Activated naive CD8-positive, alpha-beta T cell (primary cell): ENCODE measurements around the gene TTF1.

Source experiments
- H3K27ac Mint-ChIP-seq: one replicate; pipeline ENCODE4 v1.8.0; 2021; ENCODE audit warnings: mixed read lengths
- H3K27me3 Mint-ChIP-seq: one replicate; pipeline ENCODE4 v1.8.0; 2021; ENCODE audit warnings: mixed read lengths
- H3K36me3 Mint-ChIP-seq: one replicate; pipeline ENCODE4 v1.8.0; 2021; ENCODE audit warnings: mixed read lengths
- H3K4me1 Mint-ChIP-seq: one replicate; pipeline ENCODE4 v1.8.0; 2021; ENCODE audit warnings: low read depth, mixed read lengths
- H3K4me3 Mint-ChIP-seq: one replicate; pipeline ENCODE4 v1.8.0; 2021; ENCODE audit warnings: mild to moderate bottlenecking, mixed read lengths
- H3K9me3 Mint-ChIP-seq: one replicate; pipeline ENCODE4 v1.8.0; 2021; ENCODE audit warnings: low read depth, mixed read lengths

Gene TTF1

DNA sequence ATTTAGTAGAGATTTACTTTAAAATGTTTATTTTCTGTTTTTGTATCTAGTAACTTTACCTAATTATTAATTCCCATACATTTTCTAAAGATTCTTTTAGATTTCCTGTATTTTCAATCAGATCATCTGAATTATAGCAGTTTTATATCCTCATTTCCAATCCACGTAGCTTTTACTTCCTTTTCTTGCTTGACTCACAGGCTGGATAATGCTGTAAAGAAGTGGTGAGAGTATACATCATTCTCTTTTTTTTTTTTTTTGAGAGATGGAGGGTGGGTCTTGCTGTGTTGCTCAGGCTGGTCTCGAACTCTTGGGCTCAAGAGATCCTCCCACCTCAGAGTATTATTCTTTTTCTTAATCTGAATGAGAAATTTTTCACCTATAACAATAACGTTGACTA, 40.7 kb downstream of the TTF1 start:
- H3K27ac Mint-ChIP-seq, result no peak overlapping the region
- no peaks in the 10 kb centered on the region for H3K9me3 Mint-ChIP-seq
- no peaks in the 10 kb centered on the region for H3K27me3 Mint-ChIP-seq
- H3K4me3 Mint-ChIP-seq, result no peak overlapping the region
- H3K4me1 Mint-ChIP-seq, result no peaks in the 10 kb centered on the region
- H3K36me3 Mint-ChIP-seq, result no peaks in the 10 kb centered on the region

DNA sequence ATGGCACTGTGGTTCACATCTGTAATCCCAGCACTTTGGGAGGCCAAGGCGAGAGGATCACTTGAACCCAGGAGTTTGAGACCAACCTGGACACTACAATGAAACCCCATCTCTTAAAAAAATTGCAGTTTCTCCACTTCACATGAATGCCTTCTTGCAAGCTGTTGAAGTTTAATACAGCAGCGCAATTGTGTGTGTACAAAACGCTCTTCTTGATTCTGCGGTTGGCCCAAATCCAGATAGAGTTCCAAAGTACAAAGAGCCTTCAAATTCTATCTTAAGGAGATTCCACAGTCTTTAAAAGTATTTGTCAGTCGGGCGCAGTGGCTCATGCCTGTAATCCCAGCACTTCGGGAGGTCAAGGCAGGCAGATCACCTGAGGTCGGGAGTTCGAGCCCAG, 42.6 kb downstream of the TTF1 start:
- H3K27me3 Mint-ChIP-seq, result no peaks in the 10 kb centered on the region
- no peaks in the 10 kb centered on the region for H3K4me1 Mint-ChIP-seq
- H3K4me3 Mint-ChIP-seq, result no peak overlapping the region
- no peaks in the 10 kb centered on the region for H3K36me3 Mint-ChIP-seq
- no peaks in the 10 kb centered on the region for H3K9me3 Mint-ChIP-seq
- no peak overlapping the region for H3K27ac Mint-ChIP-seq

DNA sequence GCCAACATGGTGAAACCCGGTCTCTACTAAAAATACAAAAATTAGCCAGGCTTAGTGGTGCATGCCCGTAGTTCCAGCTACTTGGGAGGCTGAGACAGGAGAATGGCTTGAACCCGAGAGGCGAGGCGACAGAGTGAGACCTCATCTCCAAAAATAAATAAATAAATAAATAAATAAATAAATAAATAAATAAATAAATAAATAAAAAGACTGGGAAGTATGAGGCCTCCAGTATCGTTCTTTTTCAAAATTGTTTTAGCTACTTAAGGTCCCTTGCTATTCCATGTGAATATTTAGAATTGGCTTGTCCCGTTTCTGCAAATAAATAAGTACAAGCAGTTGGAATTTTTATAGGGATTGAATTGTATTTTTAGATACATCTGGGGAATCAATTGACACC, 48.9 kb downstream of the TTF1 start:
- Mint-ChIP-seq H3K36me3 (peaks cover 8% of the 10 kb centered on the region), H3K9me3 (no peaks in the 10 kb centered on the region), H3K4me3 (no peak overlapping the region), H3K27ac (no peak overlapping the region), H3K4me1 (peaks cover 17% of the 10 kb centered on the region), H3K27me3 (no peaks in the 10 kb centered on the region)

DNA sequence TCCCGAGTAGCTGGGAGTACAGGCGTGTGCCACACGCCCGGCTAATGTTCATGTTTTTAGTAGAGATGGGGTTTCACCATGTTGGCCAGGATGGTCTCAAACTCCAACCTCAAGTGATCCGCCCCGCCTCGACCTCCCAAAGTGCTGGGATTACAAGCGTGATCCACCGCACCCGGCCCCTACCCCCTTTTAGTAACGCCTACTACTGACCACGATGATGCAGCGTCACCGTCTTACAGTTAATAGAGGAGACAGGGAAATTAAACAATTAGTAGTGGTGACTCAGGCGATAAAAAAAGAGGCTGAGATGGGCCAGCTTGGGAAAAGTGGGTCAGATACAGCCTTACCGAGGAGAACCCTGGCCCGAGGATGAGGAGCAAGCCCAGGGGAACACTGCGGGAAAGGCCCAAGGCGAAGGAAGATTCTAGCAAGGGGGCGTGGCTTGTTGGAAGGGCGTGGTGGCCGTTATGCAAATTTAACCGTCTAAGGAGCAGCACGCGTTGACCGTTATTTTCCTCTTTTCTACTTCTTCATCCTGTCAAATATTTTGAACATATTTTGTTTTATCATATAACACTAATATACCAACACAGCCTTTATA, 50.2 kb downstream of the TTF1 start:
- Mint-ChIP-seq H3K9me3 (no peaks in the 10 kb centered on the region), H3K4me3 (peak overlapping the region; percentile 30), H3K27me3 (no peaks in the 10 kb centered on the region), H3K4me1 (peaks cover 30% of the 10 kb centered on the region), H3K27ac (peak overlapping the region; percentile 58), H3K36me3 (peaks cover 15% of the 10 kb centered on the region)

DNA sequence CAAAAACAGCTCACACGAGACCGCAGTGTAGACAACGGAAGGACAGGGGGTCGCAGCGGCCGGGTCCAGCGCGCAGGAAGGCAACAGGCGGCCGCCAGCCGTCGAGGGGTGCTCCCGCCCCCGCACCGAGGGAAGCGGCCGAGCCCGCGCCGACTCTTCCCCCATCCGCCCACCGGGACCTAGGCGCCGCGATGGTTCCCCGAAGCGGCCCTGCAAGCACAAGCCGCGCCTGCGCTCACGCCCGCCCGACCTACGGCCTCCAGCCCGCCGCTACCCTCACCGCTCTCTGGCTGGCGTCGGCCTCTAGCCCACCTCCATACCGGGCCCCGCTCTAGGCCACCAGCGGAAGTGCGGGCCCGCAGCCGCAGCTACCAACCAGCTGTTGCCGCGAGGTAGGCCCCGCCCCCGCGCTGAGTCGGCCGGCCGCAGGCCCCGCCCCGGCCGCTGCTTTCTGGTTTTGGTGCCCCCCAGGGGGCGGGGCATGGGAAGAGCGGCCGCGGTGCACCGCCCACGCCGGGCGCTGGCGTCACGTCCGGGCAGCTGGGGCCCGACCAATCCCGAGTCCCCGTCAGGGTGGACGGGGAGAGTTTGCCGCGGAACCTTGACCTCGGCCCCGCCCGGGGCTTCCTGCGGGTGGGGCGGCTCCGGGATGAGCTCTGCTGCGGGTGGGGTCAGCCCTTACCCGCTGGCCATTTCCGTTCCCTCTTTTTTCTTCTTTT, 51.8 kb downstream of the TTF1 start, which contains the start of gene SETX:
Gene SETX, minus strand, starts transcription at position 350 of the 719 bp plus-strand sequence. CDS start 5,558 bp downstream, outside the sequence.
- H3K27ac Mint-ChIP-seq, result peak within 1 kb of the TSS; percentile 96
- no peaks in the 10 kb centered on the region for H3K9me3 Mint-ChIP-seq
- H3K4me1 Mint-ChIP-seq, result peaks cover 44% of the 10 kb centered on the region
- H3K36me3 Mint-ChIP-seq, result peaks cover 15% of the 10 kb centered on the region
- H3K27me3 Mint-ChIP-seq, result no peaks in the 10 kb centered on the region
- peak within 1 kb of the TSS; percentile 92 for H3K4me3 Mint-ChIP-seq

DNA sequence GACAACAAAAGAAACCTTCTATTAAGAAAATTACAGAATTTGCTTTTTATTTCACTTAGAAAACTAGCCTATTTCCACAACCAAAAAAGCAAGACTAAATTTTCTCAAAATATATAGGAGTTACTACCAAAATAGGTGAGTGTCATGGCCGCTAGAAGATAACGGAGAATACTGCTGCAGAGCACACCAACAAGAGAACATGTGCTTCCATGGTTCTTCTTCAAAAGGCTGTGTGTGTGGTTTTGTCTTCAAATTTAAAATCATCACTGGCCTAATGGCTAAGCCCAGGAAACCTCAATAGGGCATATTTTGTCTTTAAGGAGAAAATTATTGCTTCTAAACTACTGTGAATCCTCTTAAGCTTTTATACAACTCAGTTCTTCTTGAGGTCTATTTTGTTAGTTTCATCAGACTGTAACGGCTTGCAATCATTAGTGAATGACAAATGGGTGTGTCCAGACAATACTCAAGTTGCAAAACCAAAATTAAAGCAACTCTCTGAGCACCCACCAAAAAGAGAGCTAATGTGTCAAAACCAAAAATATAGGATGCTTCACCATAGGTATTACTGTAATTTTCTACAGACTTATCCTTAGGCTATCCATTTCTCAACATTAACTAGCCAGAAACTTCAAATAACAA, 55.1 kb downstream of the TTF1 start:
- Mint-ChIP-seq H3K9me3 (no peaks in the 10 kb centered on the region), H3K4me1 (peaks cover 60% of the 10 kb centered on the region), H3K4me3 (peak overlapping the region; percentile 92), H3K27ac (peak overlapping the region; percentile 83), H3K27me3 (no peaks in the 10 kb centered on the region), H3K36me3 (peaks cover 19% of the 10 kb centered on the region)

DNA sequence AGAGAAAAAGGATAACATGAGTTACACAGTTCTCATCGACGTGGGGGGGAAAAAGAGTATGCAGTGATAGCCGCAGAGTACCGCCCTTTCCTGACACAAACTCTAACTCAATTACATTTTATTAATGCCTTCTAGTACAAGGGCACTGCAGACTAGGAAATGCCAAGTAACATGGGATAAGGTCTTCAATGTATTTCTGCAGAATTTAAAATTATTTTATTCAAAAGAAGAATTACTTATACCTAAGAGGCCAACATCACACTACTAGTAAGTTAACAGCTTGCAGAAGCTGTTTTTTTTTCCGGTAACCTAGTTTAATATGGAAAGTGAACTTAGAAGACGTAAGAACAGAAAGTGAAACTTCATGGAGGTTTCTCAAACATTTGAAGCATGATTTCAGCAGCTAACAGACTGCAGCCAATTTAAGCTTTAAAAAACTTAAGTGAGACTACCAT, 55.8 kb downstream of the TTF1 start:
- H3K4me3 Mint-ChIP-seq, result peak overlapping the region; percentile 92
- peaks cover 62% of the 10 kb centered on the region for H3K4me1 Mint-ChIP-seq
- peaks cover 19% of the 10 kb centered on the region for H3K36me3 Mint-ChIP-seq
- H3K27ac Mint-ChIP-seq, result peak overlapping the region; percentile 83
- H3K9me3 Mint-ChIP-seq, result no peaks in the 10 kb centered on the region
- H3K27me3 Mint-ChIP-seq, result no peaks in the 10 kb centered on the region

DNA sequence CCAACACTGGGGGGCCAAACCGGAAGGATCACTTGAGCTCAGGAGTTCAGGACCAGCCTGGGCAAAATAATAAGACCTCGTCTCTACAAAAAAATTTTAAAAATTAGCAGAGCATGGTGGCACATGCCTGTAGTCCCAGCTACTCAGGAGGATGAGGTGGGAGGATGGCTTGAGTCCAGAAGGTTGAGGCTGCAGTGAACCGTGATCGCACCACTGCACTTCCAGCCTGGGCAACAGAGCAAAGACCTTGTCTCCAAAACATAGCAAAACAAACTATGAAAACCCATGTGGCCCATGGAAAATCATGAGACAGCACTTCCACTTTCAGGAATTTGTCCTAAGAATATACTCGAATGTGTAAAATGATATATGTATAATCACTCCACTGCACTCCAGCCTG, 58.0 kb downstream of the TTF1 start:
- peak overlapping the region; percentile 90 for H3K27ac Mint-ChIP-seq
- no peaks in the 10 kb centered on the region for H3K9me3 Mint-ChIP-seq
- peak overlapping the region; percentile 17 for H3K4me3 Mint-ChIP-seq
- peaks cover 19% of the 10 kb centered on the region for H3K36me3 Mint-ChIP-seq
- H3K27me3 Mint-ChIP-seq, result no peaks in the 10 kb centered on the region
- H3K4me1 Mint-ChIP-seq, result peaks cover 59% of the 10 kb centered on the region

DNA sequence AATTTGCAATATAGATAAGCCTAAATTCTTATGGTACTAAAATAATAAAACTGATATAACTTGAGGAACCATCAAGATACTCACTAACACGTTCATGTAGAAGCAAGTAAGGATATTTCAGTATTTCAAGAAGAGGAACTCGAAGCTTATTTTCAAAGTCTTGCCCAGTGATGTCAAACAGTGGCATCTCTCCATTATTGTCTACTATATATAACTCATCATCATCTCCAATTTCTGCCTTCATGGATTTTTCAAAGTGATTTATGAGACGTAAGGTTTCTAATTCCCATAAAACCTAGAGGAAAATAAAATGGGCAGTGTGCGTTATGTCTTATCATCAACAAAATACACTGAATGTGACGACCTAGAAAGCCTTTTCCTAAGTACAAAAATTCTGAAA, 60.5 kb downstream of the TTF1 start:
- Mint-ChIP-seq H3K4me1 (peaks cover 37% of the 10 kb centered on the region), H3K9me3 (no peaks in the 10 kb centered on the region), H3K36me3 (peaks cover 12% of the 10 kb centered on the region), H3K27ac (no peak overlapping the region), H3K27me3 (no peaks in the 10 kb centered on the region), H3K4me3 (no peak overlapping the region)

DNA sequence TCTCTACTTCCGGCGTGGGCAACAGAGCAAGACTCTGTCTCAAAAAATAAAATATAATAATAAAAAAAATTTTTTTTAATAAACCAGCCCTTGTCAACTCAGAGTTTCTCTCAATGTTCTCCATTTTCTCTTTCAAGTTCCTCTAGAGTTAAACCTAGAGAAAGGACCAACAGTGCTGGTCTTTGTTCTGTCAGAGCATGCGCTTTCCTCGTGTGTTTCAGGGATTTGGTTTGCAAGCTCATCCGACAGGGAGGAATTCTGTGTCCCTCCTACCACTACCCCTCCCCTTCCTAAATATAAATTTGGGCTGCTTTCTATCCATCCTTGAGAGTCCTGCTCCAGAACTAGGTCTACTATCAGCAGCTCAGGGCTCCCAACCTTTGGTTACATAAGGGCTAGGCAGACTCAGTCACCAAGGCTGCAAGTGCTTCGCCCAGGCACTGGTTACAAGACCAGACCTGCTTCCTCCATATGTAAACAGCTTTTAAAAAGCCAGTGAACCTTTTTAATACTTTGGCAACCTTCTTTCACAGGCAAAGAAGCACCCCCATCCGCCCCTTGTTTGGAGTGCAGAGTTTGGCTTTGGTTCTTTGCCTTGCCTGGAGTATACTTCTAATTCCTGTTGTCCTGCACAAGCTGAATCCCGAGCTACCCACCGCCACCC, 65.3 kb downstream of the TTF1 start:
- no peak overlapping the region for H3K27ac Mint-ChIP-seq
- peaks cover 12% of the 10 kb centered on the region for H3K36me3 Mint-ChIP-seq
- H3K9me3 Mint-ChIP-seq, result no peaks in the 10 kb centered on the region
- H3K4me3 Mint-ChIP-seq, result no peak overlapping the region
- no peaks in the 10 kb centered on the region for H3K27me3 Mint-ChIP-seq
- H3K4me1 Mint-ChIP-seq, result peaks cover 20% of the 10 kb centered on the region

DNA sequence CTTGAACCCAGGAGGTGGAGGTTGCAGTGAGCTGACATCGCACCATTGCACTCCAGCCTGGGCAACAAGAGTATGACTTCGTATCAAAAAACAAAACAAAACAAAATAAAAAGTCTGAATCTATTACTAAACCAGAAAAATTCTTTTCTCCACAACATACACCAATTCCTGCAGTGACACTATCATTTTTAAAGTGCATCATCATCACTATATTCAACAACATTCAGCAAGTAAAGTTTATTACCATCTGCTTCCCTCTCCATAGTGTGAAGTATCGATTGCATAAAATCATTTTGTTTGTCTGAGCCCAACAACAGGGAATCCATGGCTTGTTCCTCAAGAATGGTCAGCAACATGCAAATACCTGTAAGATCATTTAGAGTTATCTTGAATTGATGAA, 72.3 kb downstream of the TTF1 start:
- H3K27ac Mint-ChIP-seq, result no peak overlapping the region
- no peak overlapping the region for H3K4me3 Mint-ChIP-seq
- H3K27me3 Mint-ChIP-seq, result no peaks in the 10 kb centered on the region
- H3K36me3 Mint-ChIP-seq, result peaks cover 30% of the 10 kb centered on the region
- peaks cover 17% of the 10 kb centered on the region for H3K4me1 Mint-ChIP-seq
- H3K9me3 Mint-ChIP-seq, result peaks cover 4% of the 10 kb centered on the region

DNA sequence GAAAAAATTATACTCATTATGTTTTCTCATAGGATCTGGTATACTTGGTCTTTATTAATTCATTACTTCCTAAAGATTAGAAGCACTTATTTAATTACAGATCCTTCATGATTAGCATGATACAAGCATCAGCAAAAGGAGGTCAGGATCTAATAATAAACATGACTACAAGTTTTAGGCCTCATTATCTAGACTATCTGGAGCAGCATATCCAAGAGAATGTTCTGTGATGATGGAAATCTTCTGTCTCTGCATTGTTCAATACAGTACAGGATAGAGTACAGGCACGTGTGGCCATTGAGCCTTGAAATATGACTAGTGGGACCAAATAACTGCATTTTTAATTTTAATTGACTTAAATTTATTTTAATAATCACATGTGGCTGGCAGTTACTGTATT, 73.1 kb downstream of the TTF1 start:
- no peak overlapping the region for H3K27ac Mint-ChIP-seq
- no peak overlapping the region for H3K4me3 Mint-ChIP-seq
- peaks cover 36% of the 10 kb centered on the region for H3K36me3 Mint-ChIP-seq
- H3K4me1 Mint-ChIP-seq, result peaks cover 22% of the 10 kb centered on the region
- peaks cover 5% of the 10 kb centered on the region for H3K9me3 Mint-ChIP-seq
- no peaks in the 10 kb centered on the region for H3K27me3 Mint-ChIP-seq

DNA sequence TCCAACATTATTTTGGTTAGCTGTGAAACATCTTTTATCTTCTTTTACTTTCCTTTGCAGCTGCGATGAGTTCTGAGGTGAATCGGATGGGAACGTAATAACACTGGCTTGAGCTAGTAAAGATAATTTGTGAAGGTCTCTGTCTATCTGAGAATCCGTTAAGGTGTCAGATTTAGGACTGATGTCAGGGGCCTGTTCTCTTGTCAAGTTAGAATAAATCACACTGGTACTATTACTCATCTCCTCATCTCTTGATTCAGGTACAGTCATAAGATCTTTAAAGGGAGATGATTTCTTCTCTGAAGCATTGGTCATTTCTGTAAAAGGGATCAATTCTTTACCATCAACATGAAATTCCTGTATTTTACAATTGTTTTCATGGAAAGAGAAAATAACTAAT, 78.1 kb downstream of the TTF1 start:
- Mint-ChIP-seq H3K4me3 (no peak overlapping the region), H3K36me3 (peaks cover 53% of the 10 kb centered on the region), H3K27me3 (no peaks in the 10 kb centered on the region), H3K4me1 (peaks cover 43% of the 10 kb centered on the region), H3K9me3 (peaks cover 15% of the 10 kb centered on the region), H3K27ac (peak overlapping the region; percentile 16)

DNA sequence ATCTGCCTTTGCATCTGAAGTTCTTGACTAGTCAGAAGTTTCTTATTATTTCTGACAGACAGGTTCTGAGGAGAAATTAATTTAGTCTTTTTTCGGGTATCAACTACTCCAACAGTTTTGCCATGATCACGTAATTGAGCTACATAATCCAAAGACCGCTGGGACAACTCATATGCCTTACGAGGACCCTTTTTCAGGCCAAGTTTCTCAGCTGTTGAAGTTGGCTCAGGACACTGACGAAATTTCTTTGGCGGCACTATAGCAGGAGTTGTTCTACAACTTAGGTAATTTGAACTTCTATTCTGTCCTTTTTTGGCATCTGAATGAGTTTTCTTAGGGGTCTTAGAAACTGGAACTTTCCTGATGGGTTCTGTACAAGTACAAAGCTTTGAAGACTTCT, 79.1 kb downstream of the TTF1 start:
- H3K27me3 Mint-ChIP-seq, result no peaks in the 10 kb centered on the region
- H3K4me3 Mint-ChIP-seq, result no peak overlapping the region
- no peak overlapping the region for H3K27ac Mint-ChIP-seq
- H3K9me3 Mint-ChIP-seq, result peaks cover 15% of the 10 kb centered on the region
- peaks cover 50% of the 10 kb centered on the region for H3K4me1 Mint-ChIP-seq
- H3K36me3 Mint-ChIP-seq, result peaks cover 53% of the 10 kb centered on the region
